T-cell (primary cell): ENCODE data around the gene ABLIM1. TPM values are rescaled to one million over a fixed set of nuclear protein-coding genes. Genes with fewer than 3 reads are reported as not detected.

Experiments used
- ATAC-seq, 4 experiments: fragments of 200-7000 bp in 3 of 4; fragments of 150-1000 bp in 1 of 4; cut with Tn5 transposase; replicated peaks in 1 of 4; 1 replicate in 3 of 4; 2 replicates in 1 of 4; pipeline ENCODE4 v1.10.0; 2021; ENCODE audit warnings: moderate library complexity in 3 of 4, mild to moderate bottlenecking in 2 of 4, moderate number of reproducible peaks in 1 of 4
- CTCF ChIA-PET, 2 donors: fragments of 300-600 bp; sonication (Branson Sonifier 250); formaldehyde crosslinking; loops; one replicate each; lab custom pipeline; 2022; ENCODE audit warnings: antibody characterized with exemption in 2 of 2; lab: Charles Lee
- POLR2A ChIA-PET, 2 donors: fragments of 300-600 bp; sonication (Branson Sonifier 250); formaldehyde crosslinking; loops; one replicate each; lab custom pipeline; 2022; ENCODE audit warnings: antibody characterized with exemption in 2 of 2; lab: Charles Lee
- DNase-seq, 35 experiments: peaks; one replicate each; pipeline versions ENCODE4 v3.0.0 to v3.0.0-alpha.2; 2013 to 2023
- H3K27ac ChIP-seq: one replicate; pipeline ENCODE4 v1.5.1; 2013; ENCODE audit warnings: low read length
- H3K27me3 ChIP-seq, 2 experiments: replicated peaks in 1 of 2; 1 replicate in 1 of 2; 2 replicates in 1 of 2; pipeline versions ENCODE4 v1.6.1 to v1.7.0; 2013; ENCODE audit warnings: low read length in 1 of 2, mixed read lengths in 1 of 2; ENCODE audit not compliant: control insufficient read depth in 2 of 2, insufficient read depth in 2 of 2; ENCODE audit errors: extremely low read depth in 1 of 2
- H3K36me3 ChIP-seq, 2 donors: 1 replicate in 1 of 2; 2 replicates in 1 of 2; pipeline versions ENCODE4 v1.6.1 to v1.7.0; 2013; ENCODE audit warnings: low read length in 1 of 2; ENCODE audit not compliant: control insufficient read depth in 2 of 2, insufficient read depth in 1 of 2; ENCODE audit errors: extremely low read depth in 1 of 2
- H3K4me1 ChIP-seq, 2 experiments: 1 replicate in 1 of 2; 2 replicates in 1 of 2; pipeline versions ENCODE4 v1.6.1 to v1.7.0; 2013; ENCODE audit warnings: low read length in 2 of 2, mixed read lengths in 1 of 2; ENCODE audit not compliant: insufficient read depth in 2 of 2, control insufficient read depth in 1 of 2; ENCODE audit errors: extremely low read depth in 1 of 2
- H3K4me3 ChIP-seq, 2 donors: 1 replicate in 1 of 2; 2 replicates in 1 of 2; pipeline versions ENCODE4 v1.5.1 to v1.7.0; 2013; ENCODE audit warnings: mild to moderate bottlenecking in 2 of 2, low read length in 1 of 2, moderate library complexity in 1 of 2; ENCODE audit not compliant: control insufficient read depth in 1 of 2; ENCODE audit errors: extremely low read depth in 1 of 2
- H3K9me3 ChIP-seq: 2 replicates; pipeline ENCODE4 v1.7.0; 2013
- H3K27ac Mint-ChIP-seq, 2 donors: one replicate each; pipeline ENCODE4 v1.8.0; 2020 to 2021; ENCODE audit warnings: mild to moderate bottlenecking in 2 of 2, mixed read lengths in 2 of 2
- H3K27me3 Mint-ChIP-seq, 2 donors: one replicate each; pipeline ENCODE4 v1.8.0; 2021 to 2022; ENCODE audit warnings: mixed read lengths in 2 of 2
- H3K36me3 Mint-ChIP-seq: one replicate; pipeline ENCODE4 v1.8.0; 2021; ENCODE audit warnings: mixed read lengths
- H3K4me1 Mint-ChIP-seq, 3 donors: one replicate each; pipeline ENCODE4 v1.8.0; 2020 to 2022; ENCODE audit warnings: mixed read lengths in 3 of 3, mild to moderate bottlenecking in 1 of 3
- H3K4me3 Mint-ChIP-seq, 3 donors: one replicate each; pipeline ENCODE4 v1.8.0; 2020 to 2022; ENCODE audit warnings: mild to moderate bottlenecking in 3 of 3, mixed read lengths in 3 of 3, moderate library complexity in 3 of 3
- H3K9me3 Mint-ChIP-seq, 3 donors: one replicate each; pipeline ENCODE4 v1.8.0; 2020 to 2022; ENCODE audit warnings: mixed read lengths in 3 of 3
- WGBS: methylation state at CpG from one replicate; pipeline ENCODE4 v1.1.5; 2013; ENCODE audit warnings: missing lambda C conversion rate; ENCODE audit not compliant: insufficient coverage; 5-methylcytosine and 5-hydroxymethylcytosine counted together
- total RNA-seq, 35 experiments: library from RNA in 6 of 35; stranded (reverse) in 6 of 35; fragments of 120-200 nt in 1 of 35; gene quantifications; one replicate each; pipeline versions ENCODE4 v1.2.1 to v1.2.4 and lab custom pipeline; 2013 to 2026

Gene ABLIM1
- total RNA-seq, 5 donors from 2014 or later (not counting 1 experiment from before 2014, with no cell fraction given): 212 to 311 (median 266) TPM

- no peak for ATAC-seq
- ChIA-PET POLR2A (no interaction called here), CTCF (no interaction called here)
- Mint-ChIP-seq H3K27me3 (peaks cover 5 to 11% of the 10 kb centered on the region in 2 donors), H3K4me1 (no peaks in the 10 kb centered on the region), H3K36me3 (no peaks in the 10 kb centered on the region), H3K27ac (no peak overlapping the region), H3K9me3 (no peaks in the 10 kb centered on the region), H3K4me3 (no peak overlapping the region)
- DNase-seq: no peak
- Histone ChIP-seq H3K27me3 (peaks cover 0 to 19% of the 10 kb centered on the region in 2 experiments), H3K36me3 (no peaks in the 10 kb centered on the region), H3K9me3 (no peaks in the 10 kb centered on the region), H3K4me1 (no peaks in the 10 kb centered on the region), H3K27ac (no peak overlapping the region), H3K4me3 (no peak overlapping the region)
- 100% methylated on average over 2 of the region's 3 CpGs for WGBS
Observed at GRCh38 chr10:114385557-114385956, 272.5 kb downstream of the ABLIM1 start.

- no peak overlapping the region for H3K27ac Mint-ChIP-seq
- H3K27me3 Mint-ChIP-seq: peaks cover 14 to 15% of the 10 kb centered on the region in 2 donors
- Histone ChIP-seq H3K4me1 (no peaks in the 10 kb centered on the region), H3K9me3 (no peaks in the 10 kb centered on the region), H3K27me3 (peaks cover 0 to 19% of the 10 kb centered on the region in 2 experiments), H3K4me3 (no peak overlapping the region), H3K27ac (no peak overlapping the region), H3K36me3 (no peaks in the 10 kb centered on the region)
- POLR2A ChIA-PET: no interaction called here
- WGBS: 71% methylated on average over 3 of the region's 5 CpGs
- H3K36me3 Mint-ChIP-seq: no peaks in the 10 kb centered on the region
- peaks cover 0 to 3% (median 0%) of the 10 kb centered on the region in 3 donors for H3K9me3 Mint-ChIP-seq
- ATAC-seq: no peak
- CTCF ChIA-PET: interaction anchor here (0.6 kb wide), 2 partner anchors 80 to 556 kb away, joined by 3 to 18 read pairs; no protein-coding TSS in a partner anchor
- DNase-seq: no peak
- H3K4me3 Mint-ChIP-seq: no peak overlapping the region
- no peaks in the 10 kb centered on the region for H3K4me1 Mint-ChIP-seq
Observed at GRCh38 chr10:114384601-114385000, 273.5 kb downstream of the ABLIM1 start.

DNA sequence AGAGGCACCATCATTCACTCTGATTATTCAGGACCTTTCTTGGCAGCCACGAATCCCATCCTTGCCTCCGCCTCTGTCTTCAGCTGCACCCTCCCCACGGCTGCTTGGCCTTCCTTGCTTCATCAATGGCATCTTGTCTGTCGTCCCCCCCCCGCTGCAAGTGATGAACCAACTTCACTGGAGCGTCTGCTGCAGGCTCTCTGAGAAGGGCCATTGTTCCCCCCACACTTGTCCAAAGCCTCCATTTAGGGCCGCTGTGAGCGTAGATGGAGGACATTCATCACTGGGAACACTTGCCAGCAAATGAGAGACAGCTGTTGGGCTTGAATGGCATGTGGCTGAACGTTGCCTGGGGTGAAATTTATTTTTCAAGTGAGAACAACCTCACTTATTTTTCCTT, 273.9 kb downstream of the ABLIM1 start:
- no peaks in the 10 kb centered on the region for H3K4me1 ChIP-seq
- ChIA-PET POLR2A (no interaction called here), CTCF (interaction anchor here (0.6 kb wide), 2 partner anchors 202 to 556 kb away, joined by 3 to 18 read pairs; no protein-coding TSS in a partner anchor)
- H3K9me3 ChIP-seq: no peaks in the 10 kb centered on the region
- Mint-ChIP-seq H3K36me3 (no peaks in the 10 kb centered on the region), H3K9me3 (peaks cover 0 to 3% (median 0%) of the 10 kb centered on the region in 3 donors), H3K4me3 (no peak overlapping the region), H3K27me3 (peaks cover 14 to 15% of the 10 kb centered on the region in 2 donors), H3K27ac (no peak overlapping the region), H3K4me1 (no peaks in the 10 kb centered on the region)
- H3K4me3 ChIP-seq: no peak overlapping the region
- no peaks in the 10 kb centered on the region for H3K36me3 ChIP-seq
- H3K27ac ChIP-seq: no peak overlapping the region
- ATAC-seq: no peak
- peaks cover 0 to 19% of the 10 kb centered on the region in 2 experiments for H3K27me3 ChIP-seq
- WGBS: 81% methylated on average over 5 of the region's 9 CpGs
- DNase-seq: no peak

Other genes with a start within 250 kb of the ABLIM1 start
- 10 to 100 TPM; 27.0 to 37.0 (median 31.9) TPM for gene FHIP2A, start 163.5 kb upstream of the ABLIM1 start, total RNA-seq